Muscle of leg (tissue), 11 donors: ENCODE measurements around the gene ZNF19. TPM values are rescaled to one million over a fixed set of nuclear protein-coding genes. Genes with fewer than 3 reads are reported as not detected.
A peak's percentile ranks its signal among the peaks of the same experiment; 100 is the strongest.
"Not testable (repeated sequence)": the region's sequence is repeated elsewhere in the genome, so short reads cannot be mapped to it uniquely, and the experiment has no call there.

Experiments used
- DNase-seq: peaks from one replicate; pipeline ENCODE4 v3.0.0; 2013
- H3K27ac ChIP-seq: one replicate; pipeline ENCODE4 v1.5.1; 2013; ENCODE audit warnings: mild to moderate bottlenecking, low read length, control low read depth
- H3K27me3 ChIP-seq: one replicate; pipeline ENCODE4 v1.6.1; 2013; ENCODE audit warnings: low read length; ENCODE audit not compliant: control insufficient read depth, insufficient read depth
- H3K36me3 ChIP-seq: one replicate; pipeline ENCODE4 v1.6.1; 2013; ENCODE audit warnings: low read length; ENCODE audit not compliant: control insufficient read depth, insufficient read depth
- H3K4me1 ChIP-seq: one replicate; pipeline ENCODE4 v1.6.1; 2013; ENCODE audit warnings: low read length; ENCODE audit not compliant: control insufficient read depth, insufficient read depth
- H3K4me3 ChIP-seq: one replicate; pipeline ENCODE4 v1.5.1; 2013; ENCODE audit warnings: low read length, control low read depth
- H3K9me3 ChIP-seq: replicated peaks from 2 replicates; pipeline ENCODE4 v1.6.1; 2013; ENCODE audit warnings: low read depth, low read length; ENCODE audit not compliant: control insufficient read depth
- WGBS: methylation state at CpG from one replicate; pipeline ENCODE4 v1.1.5; 2013; ENCODE audit warnings: missing lambda C conversion rate; ENCODE audit not compliant: insufficient coverage; 5-methylcytosine and 5-hydroxymethylcytosine counted together
- polyA plus RNA-seq, 8 donors: library from polyadenylated mRNA; unstranded; fragments of 120-200 nt; gene quantifications; one replicate each; pipeline versions ENCODE4 v1.2.1 to v1.2.3, GENCODE V29; 2013; ENCODE audit warnings: inconsistent platforms in 1 of 8, low replicate concordance in 1 of 8; ENCODE audit not compliant: insufficient read length in 8 of 8, insufficient read depth in 1 of 8
- total RNA-seq: library from RNA; stranded (reverse); fragments of 120-200 nt; gene quantifications from one replicate; pipeline ENCODE4 v1.2.4, GENCODE V29; 2013

ZNF19 gene
- total and polyA plus RNA-seq, 9 donors = 1.4 to 3.8 (median 2.4) TPM

GRCh38 chr16:71515026-71515425, 25.9 kb upstream of the ZNF19 start:
- no peak overlapping the region for H3K27ac ChIP-seq

GRCh38 chr16:71514476-71514875, 25.4 kb upstream of the ZNF19 start:
- Histone ChIP-seq H3K9me3 (no peaks in the 10 kb centered on the region), H3K36me3 (no peaks in the 10 kb centered on the region), H3K4me1 (no peaks in the 10 kb centered on the region), H3K27me3 (no peaks in the 10 kb centered on the region), H3K4me3 (no peak overlapping the region), H3K27ac (no peak overlapping the region)
- no peak for DNase-seq
- WGBS = 85% methylated on average over 3 of the region's 7 CpGs

More at GRCh38 chr16:71515026-71515425, 25.9 kb upstream of the ZNF19 start:
- Histone ChIP-seq H3K36me3 (no peaks in the 10 kb centered on the region), H3K4me3 (no peak overlapping the region), H3K4me1 (no peaks in the 10 kb centered on the region), H3K9me3 (no peaks in the 10 kb centered on the region), H3K27me3 (no peaks in the 10 kb centered on the region)
- no peak for DNase-seq
- 56% methylated on average over 1 of the region's 3 CpGs for WGBS

DNA sequence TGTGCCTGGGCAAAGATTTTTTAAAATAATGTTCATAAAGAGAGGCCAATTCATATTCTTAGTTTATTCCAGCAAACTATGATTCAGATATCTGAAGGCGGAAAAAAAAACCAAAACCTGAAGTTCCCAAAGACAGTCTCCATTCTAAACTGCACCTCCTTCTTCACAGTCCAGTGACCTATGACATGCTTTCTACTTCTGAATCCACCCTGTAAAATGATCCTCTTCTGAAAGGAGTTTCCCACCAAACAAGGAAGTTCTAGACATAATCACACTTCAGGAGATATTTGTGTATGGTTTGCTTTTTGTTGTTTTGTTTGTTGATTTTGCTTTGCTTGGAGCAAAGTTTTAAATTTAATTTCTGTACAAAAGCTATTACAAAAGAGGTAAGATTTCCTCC, 24.2 kb upstream of the ZNF19 start:
- Histone ChIP-seq H3K9me3 (no peaks in the 10 kb centered on the region), H3K27me3 (no peaks in the 10 kb centered on the region), H3K36me3 (no peaks in the 10 kb centered on the region), H3K4me1 (no peaks in the 10 kb centered on the region), H3K27ac (no peak overlapping the region), H3K4me3 (no peak overlapping the region)
- no peak for DNase-seq
- WGBS = no CpG with 5 or more reads among the region's 1 CpG

- no peak for DNase-seq
- Histone ChIP-seq H3K27ac (no peak overlapping the region), H3K4me1 (no peaks in the 10 kb centered on the region), H3K27me3 (no peaks in the 10 kb centered on the region), H3K4me3 (no peak overlapping the region), H3K36me3 (no peaks in the 10 kb centered on the region), H3K9me3 (no peaks in the 10 kb centered on the region)
- WGBS = no CpG with 5 or more reads among the region's 1 CpG
These were observed 17.9 kb upstream of the ZNF19 start for GRCh38 chr16:71507061-71507460.

DNA sequence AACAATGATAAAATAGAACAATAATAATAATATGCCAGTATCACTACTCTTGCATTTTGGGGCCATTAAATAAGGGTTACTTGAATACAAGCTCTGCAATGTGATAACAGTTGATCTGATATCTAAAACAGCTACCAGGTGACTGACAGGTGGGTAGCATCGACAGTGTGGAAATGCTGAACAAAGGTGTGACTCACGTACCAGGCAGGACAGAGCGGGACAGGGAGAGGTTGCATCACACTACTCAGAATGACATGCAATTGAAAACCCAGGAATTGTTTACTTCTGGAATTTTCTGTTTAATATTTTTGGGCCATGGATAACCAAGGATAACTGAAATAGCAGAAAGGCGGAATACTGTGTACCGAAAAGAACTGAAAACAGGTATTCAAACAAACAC, 15.8 kb upstream of the ZNF19 start:
- Histone ChIP-seq H3K27me3 (peaks cover 3% of the 10 kb centered on the region), H3K36me3 (no peaks in the 10 kb centered on the region), H3K4me3 (no peak overlapping the region), H3K9me3 (no peaks in the 10 kb centered on the region), H3K4me1 (no peaks in the 10 kb centered on the region), H3K27ac (no peak overlapping the region)
- no peak for DNase-seq
- WGBS = no CpG with 5 or more reads among the region's 5 CpGs

DNA sequence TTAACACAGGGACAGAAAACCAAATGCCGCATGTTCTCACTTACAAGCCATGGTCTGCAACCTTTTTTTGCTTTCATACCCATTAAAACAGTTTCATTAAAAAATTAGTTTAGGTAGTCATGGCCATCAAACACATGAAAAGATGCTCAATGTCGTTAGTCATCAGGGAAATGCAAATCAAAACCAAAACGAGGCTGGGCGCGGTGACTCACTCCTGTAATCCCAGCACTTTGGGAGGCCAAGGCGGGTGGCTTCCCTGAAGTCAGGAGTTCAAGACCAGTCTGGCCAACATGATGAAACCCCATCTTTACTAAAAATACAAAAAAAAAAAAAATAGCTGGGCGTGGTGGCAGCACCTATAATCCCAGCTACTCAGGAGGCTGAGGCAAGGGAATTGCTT, 14.9 kb upstream of the ZNF19 start:
- not testable (repeated sequence) for H3K27ac ChIP-seq, H3K9me3 ChIP-seq, H3K36me3 ChIP-seq, DNase-seq, H3K4me3 ChIP-seq, H3K27me3 ChIP-seq, H3K4me1 ChIP-seq
- 89% methylated on average over 4 of the region's 7 CpGs for WGBS

- H3K27ac ChIP-seq = no peak overlapping the region
- no peak for DNase-seq
- no CpG with 5 or more reads among the region's 3 CpGs for WGBS
- H3K4me1 ChIP-seq = no peaks in the 10 kb centered on the region
- H3K4me3 ChIP-seq = no peak overlapping the region
- H3K9me3 ChIP-seq = no peaks in the 10 kb centered on the region
- peaks cover 3% of the 10 kb centered on the region for H3K27me3 ChIP-seq
- H3K36me3 ChIP-seq = no peaks in the 10 kb centered on the region
These were observed 12.4 kb upstream of the ZNF19 start for GRCh38 chr16:71501547-71501946.

GRCh38 chr16:71500964-71501363, 11.8 kb upstream of the ZNF19 start:
- Histone ChIP-seq H3K27ac (no peak overlapping the region), H3K36me3 (no peaks in the 10 kb centered on the region), H3K4me1 (no peaks in the 10 kb centered on the region), H3K27me3 (peaks cover 3% of the 10 kb centered on the region), H3K4me3 (no peak overlapping the region), H3K9me3 (no peaks in the 10 kb centered on the region)
- no peak for DNase-seq
- no CpG with 5 or more reads among the region's 2 CpGs for WGBS

- DNase-seq = peak; percentile 64
- H3K4me1 ChIP-seq = no peaks in the 10 kb centered on the region
- H3K27me3 ChIP-seq = peaks cover 3% of the 10 kb centered on the region
- H3K4me3 ChIP-seq = no peak overlapping the region
- H3K36me3 ChIP-seq = no peaks in the 10 kb centered on the region
- 0% methylated on average over 2 of the region's 3 CpGs for WGBS
- no peaks in the 10 kb centered on the region for H3K9me3 ChIP-seq
- no peak overlapping the region for H3K27ac ChIP-seq
These were observed 10.7 kb upstream of the ZNF19 start for GRCh38 chr16:71499775-71500364.

DNA sequence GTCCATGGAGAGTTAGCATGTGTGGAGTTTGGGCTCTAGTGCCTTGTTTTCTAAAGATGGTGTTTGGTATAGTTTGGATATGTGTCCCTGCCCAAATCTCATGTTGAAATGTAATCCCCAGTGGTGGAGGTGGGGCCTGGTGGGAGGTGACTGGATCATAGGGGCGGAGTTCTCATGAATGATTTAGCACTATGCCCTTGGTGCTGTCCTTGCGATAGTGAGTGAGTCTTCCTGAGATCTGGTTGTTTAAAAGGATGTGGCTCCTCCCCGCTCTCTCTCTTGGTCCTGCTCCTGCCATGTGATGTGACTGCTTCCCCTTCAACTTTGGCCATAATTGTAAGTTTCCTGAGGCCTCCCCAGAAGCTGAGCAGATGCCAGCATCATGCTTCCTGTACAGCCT, 8.9 kb upstream of the ZNF19 start:
- peaks cover 3% of the 10 kb centered on the region for H3K27me3 ChIP-seq
- no peaks in the 10 kb centered on the region for H3K36me3 ChIP-seq
- WGBS = 100% methylated on average over 1 of the region's 3 CpGs
- H3K4me3 ChIP-seq = no peak overlapping the region
- no peaks in the 10 kb centered on the region for H3K4me1 ChIP-seq
- H3K9me3 ChIP-seq = no peaks in the 10 kb centered on the region
- no peak overlapping the region for H3K27ac ChIP-seq
- DNase-seq = no peak

GRCh38 chr16:71493213-71493612, 4.1 kb upstream of the ZNF19 start:
- Histone ChIP-seq H3K36me3 (no peaks in the 10 kb centered on the region), H3K27ac (no peak overlapping the region), H3K4me1 (no peaks in the 10 kb centered on the region), H3K27me3 (no peaks in the 10 kb centered on the region), H3K4me3 (no peak overlapping the region), H3K9me3 (no peaks in the 10 kb centered on the region)
- no peak for DNase-seq
- WGBS = 72% methylated on average over 3 of the region's 3 CpGs
